Right cardiac atrium (tissue), 5 donors: ENCODE data around the gene RALB. TPM values are rescaled to one million over a fixed set of nuclear protein-coding genes. Genes with fewer than 3 reads are reported as not detected.

Source experiments
- ATAC-seq, 2 donors: fragments of 200-7000 bp; cut with Tn5 transposase; one replicate each; pipeline versions ENCODE4 v1.8.0 to v1.9.1; 2020; ENCODE audit warnings: moderate library complexity in 2 of 2, mild to moderate bottlenecking in 1 of 2
- DNase-seq, 3 donors: peaks; one replicate each; pipeline ENCODE4 v3.0.0-alpha.2; 2020
- H3K27ac ChIP-seq: one replicate; pipeline ENCODE4 v1.5.1; 2013; ENCODE audit warnings: mild to moderate bottlenecking, low read length, control low read depth, moderate library complexity
- H3K27me3 ChIP-seq: one replicate; pipeline ENCODE4 v1.6.1; 2013; ENCODE audit not compliant: control insufficient read depth, insufficient read depth
- H3K4me1 ChIP-seq: one replicate; pipeline ENCODE4 v1.6.1; 2013; ENCODE audit warnings: low read length; ENCODE audit not compliant: control insufficient read depth, insufficient read depth
- H3K4me3 ChIP-seq: one replicate; pipeline ENCODE4 v1.5.1; 2013; ENCODE audit warnings: low read length, control low read depth
- H3K9me3 ChIP-seq: one replicate; pipeline ENCODE4 v1.6.1; 2013; ENCODE audit warnings: low read length; ENCODE audit not compliant: control insufficient read depth
- WGBS: extraction: QIAGEN DNeasy Blood & Tissue Kit; methylation state at CpG from one replicate; pipeline ENCODE4 v1.1.7; 2013; 5-methylcytosine and 5-hydroxymethylcytosine counted together
- intact Hi-C, 4 donors: fragments of 100-400 bp; cut with DNase I; formaldehyde crosslinking; loops; one replicate each; pipeline versions ENCODE4 v1.11.0 to v1.14.0; 2022 to 2023
- polyA plus RNA-seq: library from polyadenylated mRNA; stranded (reverse); fragments of 200-250 nt; gene quantifications from one replicate; pipeline ENCODE4 v1.2.3, GENCODE V29; 2013
- total RNA-seq, 4 donors: library from RNA; stranded (reverse); fragmentation: NEBNext Ultra II Directional; extraction: Animal tissue kit (Norgen Biotek cat#: 25700); gene quantifications; one replicate each; pipeline ENCODE4 v1.2.1, GENCODE V29; 2021
- donor health status: healthy with polysubstance abuse.
- donor health status: DM: no; HTN: yes; CAD: no.
- donor health status: DM: no; HTN: no; CAD: no.
- donor health status: DM: no; HTN: yes; CAD: no; lungs with severe emphysema.
- donor health status: DM: yes; HTN: yes; CAD: no.

Gene RALB
- total and polyA plus RNA-seq, 5 donors: 44.2 to 57.2 (median 48.9) TPM

DNA sequence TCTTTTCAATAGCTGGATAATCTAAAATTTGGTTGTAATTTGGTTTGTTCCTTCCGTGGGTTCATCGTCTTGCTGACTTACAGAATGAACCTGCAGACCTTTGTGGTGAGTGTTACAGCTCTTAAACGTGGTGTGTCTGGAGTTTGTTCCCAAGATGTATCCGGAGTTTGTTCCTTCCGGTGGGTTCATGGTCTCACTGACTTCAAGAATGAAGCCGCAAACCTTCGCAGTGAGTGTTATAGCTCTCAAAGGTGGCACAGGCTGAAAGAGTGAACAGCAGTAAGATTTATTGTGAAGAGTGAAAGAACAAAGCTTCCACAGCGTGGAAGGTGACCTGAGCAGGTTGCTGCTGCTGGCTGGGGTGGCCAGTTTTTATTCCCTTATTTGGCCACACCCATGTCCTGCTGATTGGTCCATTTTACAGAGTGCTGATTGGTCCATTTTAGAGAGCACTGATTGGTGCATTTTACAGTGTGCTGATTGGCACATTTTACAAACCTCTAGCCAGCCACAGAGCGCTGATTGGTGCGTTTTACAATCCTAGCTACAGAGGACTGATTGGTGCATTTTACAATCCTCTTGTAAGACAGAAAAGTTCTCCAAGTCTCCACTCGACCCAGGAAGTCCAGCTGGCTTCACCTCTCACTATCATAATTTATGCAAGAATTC is 16.6 kb downstream of the RALB start:
- DNase-seq (no peak), ATAC-seq (no peak)
- intact Hi-C loops: no loop called here
- Histone ChIP-seq H3K4me1 (peaks cover 2% of the 10 kb centered on the region), H3K9me3 (no peaks in the 10 kb centered on the region), H3K4me3 (no peak overlapping the region), H3K27ac (no peak overlapping the region), H3K27me3 (no peaks in the 10 kb centered on the region)
- 77% methylated on average over 11 of the region's 11 CpGs for WGBS

DNA sequence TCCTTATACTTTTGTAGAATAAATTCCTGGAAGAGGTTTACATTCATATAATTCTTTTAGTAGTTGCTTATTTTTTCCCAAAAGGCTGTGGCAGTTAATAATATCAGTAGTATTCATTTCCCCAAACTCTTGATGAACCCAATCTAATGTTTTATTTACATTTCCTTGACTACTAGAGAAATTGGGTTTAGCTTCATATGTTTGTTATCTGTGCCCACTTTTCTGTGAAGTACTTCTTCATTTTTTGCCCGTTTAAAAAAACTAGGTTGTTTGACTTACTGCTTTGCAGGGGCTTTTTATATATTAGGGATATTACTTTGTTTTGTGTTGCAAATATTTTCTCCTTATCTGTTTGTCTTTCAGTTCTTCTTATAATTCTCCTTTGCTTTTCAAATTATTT is 17.2 kb downstream of the RALB start:
- peaks cover 2% of the 10 kb centered on the region for H3K4me1 ChIP-seq
- no peak for ATAC-seq
- no peak for DNase-seq
- 55% methylated on average over 1 of the region's 1 CpG for WGBS
- H3K9me3 ChIP-seq: no peaks in the 10 kb centered on the region
- no peaks in the 10 kb centered on the region for H3K27me3 ChIP-seq
- intact Hi-C loops: no loop called here
- no peak overlapping the region for H3K27ac ChIP-seq
- no peak overlapping the region for H3K4me3 ChIP-seq

DNA sequence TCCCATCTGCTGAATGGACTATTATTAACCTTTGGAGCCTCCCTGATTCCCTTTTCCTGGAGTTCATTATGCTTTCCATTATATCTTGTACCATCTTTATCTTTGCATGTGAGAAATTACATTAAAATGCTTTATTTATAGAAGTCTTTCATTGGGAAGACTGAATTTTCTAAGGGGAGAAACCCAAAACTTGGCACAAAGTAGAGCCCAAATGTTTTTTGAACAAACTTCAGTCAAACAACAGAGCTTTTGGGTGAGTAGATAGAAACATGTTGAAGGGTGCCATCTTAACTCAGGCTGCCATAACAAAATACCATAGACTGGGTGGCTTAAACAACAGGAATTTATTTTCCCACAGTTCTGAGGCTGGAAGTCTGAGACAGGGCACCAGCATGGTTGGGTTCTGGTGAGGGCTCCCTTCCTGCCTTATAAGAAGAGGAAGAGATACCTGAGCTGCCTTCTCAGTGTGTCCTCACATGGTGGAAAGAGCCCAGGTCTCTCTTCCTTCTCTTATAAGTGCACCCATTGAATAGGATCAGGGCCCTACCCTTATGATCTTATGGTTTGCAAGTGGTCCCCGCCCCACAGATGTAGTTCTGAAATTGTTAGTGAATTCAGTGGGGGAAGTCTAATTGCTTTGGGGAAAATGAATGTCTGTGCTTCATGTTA is 19.2 kb downstream of the RALB start:
- no peak for DNase-seq
- Histone ChIP-seq H3K4me3 (no peak overlapping the region), H3K4me1 (peaks cover 2% of the 10 kb centered on the region), H3K9me3 (no peaks in the 10 kb centered on the region), H3K27me3 (no peaks in the 10 kb centered on the region), H3K27ac (no peak overlapping the region)
- no peak for ATAC-seq
- 100% methylated on average over 1 of the region's 1 CpG for WGBS
- intact Hi-C loops: no loop called here

- WGBS: 88% methylated on average over 4 of the region's 4 CpGs
- intact Hi-C loops: no loop called here
- Histone ChIP-seq H3K27me3 (no peaks in the 10 kb centered on the region), H3K4me1 (no peaks in the 10 kb centered on the region), H3K9me3 (no peaks in the 10 kb centered on the region), H3K4me3 (no peak overlapping the region), H3K27ac (no peak overlapping the region)
- DNase-seq (no peak), ATAC-seq (no peak)
These were observed 20.3 kb downstream of the RALB start for GRCh38 chr2:120272763-120273481.

GRCh38 chr2:120275617-120276400 is 23.2 kb downstream of the RALB start:
- intact Hi-C loops: no loop called here
- Histone ChIP-seq H3K4me1 (no peaks in the 10 kb centered on the region), H3K9me3 (no peaks in the 10 kb centered on the region), H3K27me3 (no peaks in the 10 kb centered on the region), H3K4me3 (no peak overlapping the region), H3K27ac (no peak overlapping the region)
- DNase-seq (no peak), ATAC-seq (no peak)
- WGBS: 95% methylated on average over 8 of the region's 8 CpGs

DNA sequence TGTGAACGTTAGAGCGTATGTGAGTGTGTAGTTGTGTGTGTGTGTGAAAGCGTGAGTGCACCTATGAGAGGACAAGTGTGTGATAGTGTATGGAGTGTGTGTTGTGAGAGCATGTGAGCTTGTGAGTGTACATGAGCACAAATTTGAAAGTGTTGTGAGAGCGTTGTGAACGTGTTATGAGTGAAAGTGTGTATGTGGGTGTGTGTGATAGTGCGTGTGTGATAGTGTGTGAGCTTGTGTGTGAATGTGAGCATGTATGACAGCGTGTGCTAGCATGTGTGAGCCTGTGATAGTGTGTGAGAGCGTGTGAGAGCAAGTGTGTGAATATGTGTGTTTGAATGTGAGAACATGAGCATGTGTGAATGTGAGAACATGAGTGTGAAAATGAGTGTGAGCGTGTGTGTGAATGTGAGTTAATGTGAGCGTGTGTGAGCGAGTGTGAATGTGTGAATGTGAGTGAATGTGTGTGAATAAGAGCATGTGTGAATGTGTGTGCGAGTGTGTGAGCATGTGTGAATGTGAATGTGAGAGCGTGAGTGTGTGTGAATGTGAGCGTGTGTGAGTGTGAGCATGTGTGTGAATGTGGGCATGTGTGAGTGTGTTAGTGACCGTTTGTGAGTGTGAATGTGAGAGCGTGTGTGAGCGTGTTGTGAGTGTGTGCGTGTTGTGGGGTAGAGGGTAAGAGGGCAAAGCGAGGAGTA is 25.0 kb downstream of the RALB start:
- DNase-seq (no peak), ATAC-seq (no peak)
- Histone ChIP-seq H3K9me3 (no peaks in the 10 kb centered on the region), H3K4me1 (no peaks in the 10 kb centered on the region), H3K27me3 (no peaks in the 10 kb centered on the region), H3K27ac (no peak overlapping the region), H3K4me3 (no peak overlapping the region)
- 97% methylated on average over 19 of the region's 19 CpGs for WGBS
- intact Hi-C loops: no loop called here

GRCh38 chr2:120278901-120279300 is 26.2 kb downstream of the RALB start:
- no peaks in the 10 kb centered on the region for H3K4me1 ChIP-seq
- H3K9me3 ChIP-seq: no peaks in the 10 kb centered on the region
- H3K27ac ChIP-seq: no peak overlapping the region
- intact Hi-C loops: no loop called here
- DNase-seq (no peak), ATAC-seq (no peak)
- no peaks in the 10 kb centered on the region for H3K27me3 ChIP-seq
- 89% methylated on average over 10 of the region's 10 CpGs for WGBS
- no peak overlapping the region for H3K4me3 ChIP-seq

DNA sequence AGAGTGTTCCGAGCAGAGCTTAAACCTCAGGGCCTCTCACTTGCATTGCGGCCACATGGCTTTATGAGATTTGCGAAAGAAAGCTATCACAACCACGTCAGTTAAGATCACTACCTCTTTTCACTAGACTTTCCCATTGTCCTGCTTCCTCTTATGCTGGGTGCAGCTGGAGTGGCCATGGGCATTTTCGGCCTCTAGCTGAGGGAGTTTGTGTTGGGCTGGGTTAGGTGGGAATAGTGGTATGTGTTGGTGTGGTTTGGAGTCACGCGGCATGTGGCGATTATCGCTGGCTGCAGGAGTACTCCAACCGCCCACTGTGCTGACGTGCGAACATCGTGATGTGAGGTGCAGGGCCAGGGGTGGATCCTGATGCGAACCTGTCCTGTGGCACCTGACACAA is 27.1 kb downstream of the RALB start:
- no peaks in the 10 kb centered on the region for H3K4me1 ChIP-seq

DNA sequence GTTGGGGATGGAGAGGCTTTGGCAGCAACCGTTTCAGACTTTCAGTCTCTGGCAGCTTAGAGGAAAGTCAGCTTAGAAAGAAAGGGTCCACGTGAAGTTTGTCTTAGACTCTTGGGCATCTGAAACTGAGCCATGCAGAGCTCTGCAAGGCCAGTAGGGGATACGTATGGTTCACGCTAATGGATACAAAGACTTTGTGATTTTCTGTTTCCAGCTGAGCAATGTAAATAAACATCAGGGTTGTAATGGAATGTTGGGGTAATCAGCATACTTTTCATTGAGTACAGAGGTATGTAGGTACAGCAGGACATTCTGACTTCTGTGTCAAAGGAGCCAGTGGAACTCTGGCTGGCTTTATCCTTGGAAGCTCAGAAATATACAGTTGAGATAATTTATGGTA is 31.0 kb downstream of the RALB start:
- ATAC-seq: no peak

More for the DNA sequence above, 27.1 kb downstream of the RALB start:
- Histone ChIP-seq H3K27me3 (no peaks in the 10 kb centered on the region), H3K9me3 (no peaks in the 10 kb centered on the region), H3K4me3 (no peak overlapping the region), H3K27ac (no peak overlapping the region)
- intact Hi-C loops: no loop called here
- DNase-seq: no peak
- no peak for ATAC-seq
- 94% methylated on average over 14 of the region's 14 CpGs for WGBS

DNA sequence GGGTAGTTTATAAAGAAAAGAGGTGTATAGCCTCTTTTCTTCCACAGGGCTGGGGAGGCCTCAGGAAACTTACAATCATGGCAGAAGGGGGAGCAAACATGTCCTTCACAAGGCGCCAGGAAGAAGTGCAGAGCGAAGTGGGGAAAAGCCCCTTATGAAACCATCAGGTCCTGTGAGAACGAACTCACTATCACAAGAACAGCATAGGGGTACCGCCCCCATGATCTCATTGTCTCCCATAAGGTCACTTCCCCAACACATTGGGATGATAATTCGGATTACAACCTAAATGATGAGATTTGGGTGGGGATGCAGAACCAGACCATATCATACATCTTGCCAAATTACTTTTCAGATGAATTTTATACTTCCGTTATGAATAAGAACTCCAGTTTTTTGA is 32.4 kb downstream of the RALB start:
- no peak for DNase-seq
- 94% methylated on average over 6 of the region's 6 CpGs for WGBS
- Histone ChIP-seq H3K9me3 (no peaks in the 10 kb centered on the region), H3K4me1 (no peaks in the 10 kb centered on the region), H3K4me3 (no peak overlapping the region), H3K27ac (no peak overlapping the region), H3K27me3 (no peaks in the 10 kb centered on the region)
- no peak for ATAC-seq
- intact Hi-C loops: no loop called here

More for the DNA sequence above, 31.0 kb downstream of the RALB start:
- no peak overlapping the region for H3K27ac ChIP-seq
- intact Hi-C loops: no loop called here
- WGBS: 51% methylated on average over 4 of the region's 4 CpGs
- H3K27me3 ChIP-seq: no peaks in the 10 kb centered on the region
- no peaks in the 10 kb centered on the region for H3K9me3 ChIP-seq
- no peak overlapping the region for H3K4me3 ChIP-seq
- H3K4me1 ChIP-seq: no peaks in the 10 kb centered on the region
- no peak for DNase-seq
